GM10266 (cell line): Measurements from ENCODE around the gene DGKG.

Experiments used
- DNase-seq: peaks from one replicate; pipeline ENCODE4 v3.0.0; 2012; ENCODE audit errors: extremely low spot score
- TF ChIP-seq, protein P1 (sequence below): IDR thresholded peaks from 2 replicates; pipeline ENCODE4 v1.5.1; 2012; ENCODE audit warnings: mild to moderate bottlenecking, low read depth; ENCODE audit not compliant: control insufficient read depth, insufficient read depth; ENCODE audit errors: missing control alignments

DGKG gene

DNA sequence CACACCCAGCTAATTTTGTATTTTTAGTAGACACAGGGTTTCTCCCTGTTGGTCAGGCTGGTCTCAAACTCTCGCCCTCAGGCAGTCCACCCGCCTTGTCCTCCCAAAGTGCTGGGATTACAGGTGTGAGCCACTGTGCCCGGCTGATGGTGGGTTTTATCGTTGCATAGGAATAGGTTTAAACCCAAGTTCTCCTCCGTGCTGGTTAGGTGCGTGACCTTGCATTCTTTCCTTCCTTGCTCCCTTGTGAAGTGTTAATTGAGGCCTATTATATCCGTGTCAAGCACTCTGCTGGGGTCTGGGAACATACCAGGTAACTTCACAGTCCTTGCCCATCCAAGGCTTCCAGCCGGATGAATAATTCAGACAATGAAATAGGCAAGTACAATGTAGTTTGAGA is 233.9 kb downstream of the DGKG start:
- DNase-seq, result no peak
- TF ChIP-seq, protein P1, sequence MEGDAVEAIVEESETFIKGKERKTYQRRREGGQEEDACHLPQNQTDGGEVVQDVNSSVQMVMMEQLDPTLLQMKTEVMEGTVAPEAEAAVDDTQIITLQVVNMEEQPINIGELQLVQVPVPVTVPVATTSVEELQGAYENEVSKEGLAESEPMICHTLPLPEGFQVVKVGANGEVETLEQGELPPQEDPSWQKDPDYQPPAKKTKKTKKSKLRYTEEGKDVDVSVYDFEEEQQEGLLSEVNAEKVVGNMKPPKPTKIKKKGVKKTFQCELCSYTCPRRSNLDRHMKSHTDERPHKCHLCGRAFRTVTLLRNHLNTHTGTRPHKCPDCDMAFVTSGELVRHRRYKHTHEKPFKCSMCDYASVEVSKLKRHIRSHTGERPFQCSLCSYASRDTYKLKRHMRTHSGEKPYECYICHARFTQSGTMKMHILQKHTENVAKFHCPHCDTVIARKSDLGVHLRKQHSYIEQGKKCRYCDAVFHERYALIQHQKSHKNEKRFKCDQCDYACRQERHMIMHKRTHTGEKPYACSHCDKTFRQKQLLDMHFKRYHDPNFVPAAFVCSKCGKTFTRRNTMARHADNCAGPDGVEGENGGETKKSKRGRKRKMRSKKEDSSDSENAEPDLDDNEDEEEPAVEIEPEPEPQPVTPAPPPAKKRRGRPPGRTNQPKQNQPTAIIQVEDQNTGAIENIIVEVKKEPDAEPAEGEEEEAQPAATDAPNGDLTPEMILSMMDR, result no peak

DNA sequence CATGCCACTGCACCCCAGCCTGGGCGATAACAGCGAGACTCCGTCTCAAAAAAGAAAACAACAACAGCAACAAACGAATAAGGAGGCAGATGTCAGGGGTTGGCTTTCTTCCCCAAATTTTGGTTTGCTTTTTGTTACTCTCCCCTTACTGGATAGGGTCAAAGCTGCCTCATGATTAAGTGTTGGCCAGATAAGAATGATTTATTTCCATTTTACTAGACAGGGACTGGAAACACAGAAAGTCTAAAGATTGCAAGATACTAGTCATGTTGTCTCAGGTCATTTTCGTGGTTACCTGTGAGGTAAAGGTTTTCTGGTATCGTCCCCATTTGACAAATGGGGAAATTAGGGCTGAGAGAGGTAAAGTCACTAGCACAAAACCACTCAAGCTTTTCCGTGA is 234.6 kb downstream of the DGKG start:
- DNase-seq, result no peak
- TF ChIP-seq, protein P1, result no peak

- TF ChIP-seq, protein P1, result no peak
- no peak for DNase-seq
Measured at GRCh38 chr3:186125118-186125517, 236.9 kb downstream of the DGKG start.

DNA sequence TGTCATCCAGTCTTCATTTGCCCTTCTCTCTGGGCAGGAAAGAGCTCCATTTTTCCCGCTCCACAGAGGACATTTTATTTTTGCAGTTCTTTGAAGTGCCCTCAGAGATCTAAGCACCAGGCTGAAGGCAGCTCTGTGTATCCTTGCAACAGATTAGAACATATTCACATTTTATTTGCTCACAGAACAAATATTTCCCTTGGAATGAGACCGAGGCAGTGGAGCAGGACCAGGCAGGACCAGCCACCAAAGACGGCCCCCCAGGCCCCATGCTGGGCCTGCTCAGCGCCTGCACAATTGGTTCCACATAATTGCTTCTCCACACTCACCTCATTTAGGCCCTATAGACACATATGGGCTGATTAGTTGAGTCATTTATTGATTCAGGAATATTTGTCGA is 237.4 kb downstream of the DGKG start:
- DNase-seq, result no peak
- TF ChIP-seq, protein P1, result no peak

GRCh38 chr3:186123012-186123411 is 239.0 kb downstream of the DGKG start:
- TF ChIP-seq, protein P1, result no peak

GRCh38 chr3:186121968-186122367 is 240.1 kb downstream of the DGKG start:
- DNase-seq, result no peak
- TF ChIP-seq, protein P1, result no peak

More at GRCh38 chr3:186123012-186123411, 239.0 kb downstream of the DGKG start:
- DNase-seq, result no peak

DNA sequence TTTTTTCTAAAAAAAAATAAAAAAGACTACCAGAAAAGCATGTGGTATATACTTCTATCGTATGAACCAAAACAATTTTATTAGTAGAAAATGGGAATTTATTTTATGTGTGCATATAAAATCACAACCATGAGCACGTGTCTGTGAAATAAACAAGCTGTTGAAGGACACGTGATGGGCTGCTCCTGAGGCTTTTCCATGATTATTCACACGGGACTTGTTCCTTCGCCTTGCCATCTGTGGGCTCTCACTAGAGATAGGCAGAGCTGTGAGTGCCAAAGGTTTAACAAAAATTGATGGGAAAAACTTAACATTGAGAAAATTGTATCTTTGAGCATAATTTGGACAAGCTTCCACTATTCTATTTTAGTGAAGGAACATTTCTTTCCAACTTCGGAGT is 240.8 kb downstream of the DGKG start:
- no peak for DNase-seq
- TF ChIP-seq, protein P1, result no peak

- no peak for DNase-seq
- TF ChIP-seq, protein P1, result no peak
Measured at GRCh38 chr3:186119499-186119898, 242.5 kb downstream of the DGKG start.
